ENCODE results near the gene FAM234A.
A peak's percentile ranks its signal among the peaks of the same experiment; 100 is the strongest.
"Not testable (repeated sequence)": the region's sequence is repeated elsewhere in the genome, so short reads cannot be mapped to it uniquely, and the experiment has no call there.

FAM234A gene

DNA sequence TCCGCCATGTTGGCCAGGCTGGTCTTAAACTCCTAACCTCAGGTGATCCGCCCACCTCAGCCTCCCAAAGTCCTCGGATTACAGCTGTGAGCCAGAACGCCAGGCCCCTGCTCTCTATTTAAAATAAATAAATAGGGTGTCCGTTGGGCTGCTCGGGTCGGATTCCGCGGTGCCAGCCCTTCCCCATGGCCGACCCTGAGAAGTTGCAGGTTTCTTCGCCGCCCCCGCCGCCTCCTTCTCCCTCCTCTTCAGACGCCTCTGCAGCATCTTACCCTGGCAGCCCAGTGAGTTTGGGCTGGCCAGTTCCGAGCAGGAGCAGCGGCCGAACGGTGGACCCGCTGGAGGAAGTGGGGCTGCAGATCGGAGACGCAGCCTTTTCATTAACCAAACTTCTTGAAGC is 3.7 kb upstream of the FAM234A start:
- DNase-seq: no peak

DNA sequence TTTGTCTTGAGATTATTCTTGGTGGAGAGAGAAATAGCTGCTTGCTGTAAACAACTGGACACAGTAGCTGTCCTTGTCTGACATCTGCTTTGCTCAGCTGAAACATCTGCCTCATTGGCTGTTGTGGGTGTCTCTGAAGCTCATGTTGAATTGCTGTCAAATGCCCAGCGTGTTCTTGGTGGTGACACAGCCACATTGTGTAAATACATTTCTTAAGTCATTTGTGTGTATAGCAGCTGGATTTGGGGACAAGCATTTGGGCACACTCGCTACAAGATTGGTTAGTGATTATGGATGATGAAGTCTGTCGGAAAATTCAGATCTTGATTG is 5.3 kb downstream of the FAM234A start:
- DNase-seq: no peak

DNA sequence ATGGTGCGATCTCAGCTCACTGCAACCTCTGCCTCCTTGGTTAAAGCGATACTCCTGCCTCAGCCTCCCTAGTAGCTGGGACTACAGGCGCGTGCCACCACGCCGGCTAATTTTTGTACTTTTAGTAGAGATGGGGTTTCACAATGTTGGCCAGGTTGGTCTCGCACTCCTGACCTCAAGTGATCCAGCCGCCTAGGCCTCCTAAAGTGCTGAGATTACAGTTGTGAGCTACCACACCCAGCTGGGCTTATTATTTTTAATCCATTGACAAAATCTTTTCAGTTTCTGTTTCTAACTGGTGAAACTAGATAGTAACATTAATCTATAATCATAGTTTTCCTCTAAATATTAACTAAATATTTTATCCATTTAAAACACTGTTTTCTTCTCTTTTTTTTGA is 5.9 kb downstream of the FAM234A start:
- no peak for DNase-seq

GRCh38 chr16:242281-242680 is 7.7 kb downstream of the FAM234A start:
- DNase-seq: no peak

DNA sequence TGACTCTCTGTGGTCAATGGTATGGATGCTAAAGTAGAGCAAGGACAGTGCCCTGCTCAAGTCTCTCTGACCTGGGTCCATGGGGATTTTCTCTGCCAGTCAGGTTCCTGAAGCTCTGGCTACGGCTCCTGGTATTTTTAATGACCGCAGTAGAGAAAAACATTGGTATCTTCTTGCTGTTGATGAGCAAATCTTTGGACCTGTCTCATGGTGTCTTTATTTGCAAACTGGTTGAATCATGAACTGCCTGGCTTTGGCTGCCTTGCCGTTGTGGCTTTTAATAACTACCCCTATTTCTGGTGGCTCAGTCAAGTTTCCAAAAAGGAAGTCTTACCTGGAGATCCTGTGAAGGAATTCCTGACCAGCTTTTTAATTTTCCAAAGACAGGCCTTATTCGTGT is 8.7 kb downstream of the FAM234A start:
- no peak for DNase-seq

GRCh38 chr16:245105-245504 is 10.5 kb downstream of the FAM234A start:
- DNase-seq: no peak

- no peak for DNase-seq
Observed at GRCh38 chr16:247027-247426, 12.4 kb downstream of the FAM234A start.

GRCh38 chr16:249431-249830 is 14.8 kb downstream of the FAM234A start:
- no peak for DNase-seq

- peak; percentile 14 to 30 for DNase-seq
Observed at GRCh38 chr16:252366-253337, 18.0 kb downstream of the FAM234A start.

DNA sequence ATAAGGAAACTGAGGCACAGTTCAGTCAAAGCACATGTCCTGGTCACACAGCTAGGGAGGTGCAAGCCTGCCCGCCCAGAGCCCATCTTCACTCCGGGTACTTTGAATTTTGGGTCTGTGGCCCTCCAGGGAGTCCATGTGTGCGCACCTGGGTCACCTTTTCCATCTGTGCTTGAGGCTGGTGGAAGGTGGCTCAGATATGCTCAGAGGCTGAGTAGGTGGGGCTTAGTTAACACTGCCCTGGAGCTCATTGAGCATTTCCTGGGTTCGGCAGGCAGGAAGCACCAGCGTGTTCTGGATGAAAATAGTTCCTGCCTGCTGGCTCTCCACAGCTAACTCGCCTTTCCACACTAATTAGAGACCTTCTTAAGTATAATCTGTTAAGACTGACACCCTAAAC is 19.2 kb downstream of the FAM234A start:
- DNase-seq: peak in 1 of 2 donors; percentile 8

DNA sequence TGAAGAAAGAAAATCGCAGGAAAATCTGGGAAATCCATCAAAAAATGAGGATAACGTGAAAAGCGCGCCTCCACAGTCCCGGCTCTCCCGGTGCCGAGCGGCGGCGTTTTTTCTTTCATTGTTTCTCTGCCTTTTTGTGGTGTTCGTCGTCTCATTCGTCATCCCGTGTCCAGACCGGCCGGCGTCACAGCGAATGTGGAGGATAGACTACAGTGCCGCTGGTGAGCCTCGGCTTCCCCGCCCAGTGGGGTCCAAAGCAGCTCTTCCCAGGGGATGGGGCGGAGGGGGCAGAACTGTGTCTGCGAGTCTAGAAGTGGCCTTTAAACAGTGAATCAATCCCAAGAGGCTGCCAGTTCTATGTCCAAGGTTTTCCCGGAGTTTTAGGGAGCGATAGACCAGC is 19.8 kb downstream of the FAM234A start:
- no peak for DNase-seq

DNA sequence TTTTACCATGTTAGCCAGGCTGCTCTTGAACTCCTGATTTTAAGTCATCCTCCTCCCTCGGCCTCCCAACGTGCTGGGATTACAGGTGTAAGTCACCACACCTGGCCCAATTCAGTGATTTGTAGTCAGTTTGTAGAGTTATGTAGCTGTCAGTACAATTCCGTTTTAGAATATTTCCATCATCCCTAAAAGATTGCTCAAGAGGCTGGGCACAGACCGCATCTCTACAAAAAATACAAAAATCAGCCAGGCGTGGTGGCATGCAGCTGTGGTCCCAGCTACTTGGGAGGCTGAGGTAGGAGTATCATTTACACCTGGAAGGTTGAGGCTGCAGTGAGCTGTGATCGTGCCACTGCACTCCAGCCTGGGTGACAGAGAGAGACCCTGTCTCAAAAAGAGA is 20.6 kb downstream of the FAM234A start:
- DNase-seq: no peak

GRCh38 chr16:258091-258490 is 23.5 kb downstream of the FAM234A start:
- not testable (repeated sequence) for DNase-seq

DNA sequence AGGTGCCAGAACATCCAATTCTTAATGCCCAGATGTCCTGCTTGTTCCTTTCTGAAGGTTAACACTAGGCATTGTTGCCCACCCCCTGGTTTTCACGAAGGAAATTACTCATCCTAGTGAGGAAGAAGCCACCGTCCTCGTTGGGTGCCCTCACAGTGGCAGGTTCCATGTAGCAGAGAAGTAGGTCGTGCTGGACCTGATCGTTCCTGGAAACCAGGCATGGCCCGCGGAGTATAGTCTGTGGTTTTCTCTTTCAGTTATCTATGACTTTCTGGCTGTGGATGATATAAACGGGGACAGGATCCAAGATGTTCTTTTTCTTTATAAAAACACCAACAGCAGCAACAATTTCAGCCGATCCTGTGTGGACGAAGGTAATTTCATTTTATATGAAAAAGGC is 24.6 kb downstream of the FAM234A start:
- no peak for DNase-seq

- no peak for DNase-seq
Observed at GRCh38 chr16:259814-260253, 25.2 kb downstream of the FAM234A start.

GRCh38 chr16:260326-260725 is 25.7 kb downstream of the FAM234A start:
- DNase-seq: no peak

GRCh38 chr16:261031-261691 is 26.5 kb downstream of the FAM234A start:
- no peak for DNase-seq

GRCh38 chr16:262121-262745 is 27.6 kb downstream of the FAM234A start:
- DNase-seq: no peak

DNA sequence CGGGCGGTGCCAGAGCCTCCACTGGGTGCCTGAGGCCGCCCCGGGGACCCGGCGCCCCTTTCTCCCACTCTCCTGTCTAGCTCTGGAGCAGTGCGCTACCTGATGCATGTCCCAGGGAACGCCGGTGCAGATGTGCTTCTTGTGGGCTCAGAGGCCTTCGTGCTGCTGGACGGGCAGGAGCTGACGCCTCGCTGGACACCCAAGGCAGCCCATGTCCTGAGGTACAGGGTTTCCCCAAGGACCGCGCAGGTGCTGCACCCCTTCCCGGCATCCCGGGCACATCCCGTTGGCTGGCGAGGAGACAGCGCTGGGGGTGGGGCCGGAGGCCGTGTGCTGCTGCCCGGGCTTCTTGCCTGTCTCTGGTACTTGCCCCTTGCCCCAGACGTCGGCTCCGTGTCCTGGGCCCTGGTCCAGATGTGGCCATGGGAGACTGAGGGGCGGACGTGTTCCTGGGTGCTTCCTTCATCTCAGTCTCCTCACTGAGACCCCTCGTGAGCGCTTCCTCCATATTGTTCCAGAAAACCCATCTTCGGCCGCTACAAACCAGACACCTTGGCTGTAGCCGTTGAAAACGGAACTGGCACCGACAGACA is 28.7 kb downstream of the FAM234A start:
- DNase-seq: no peak

DNA sequence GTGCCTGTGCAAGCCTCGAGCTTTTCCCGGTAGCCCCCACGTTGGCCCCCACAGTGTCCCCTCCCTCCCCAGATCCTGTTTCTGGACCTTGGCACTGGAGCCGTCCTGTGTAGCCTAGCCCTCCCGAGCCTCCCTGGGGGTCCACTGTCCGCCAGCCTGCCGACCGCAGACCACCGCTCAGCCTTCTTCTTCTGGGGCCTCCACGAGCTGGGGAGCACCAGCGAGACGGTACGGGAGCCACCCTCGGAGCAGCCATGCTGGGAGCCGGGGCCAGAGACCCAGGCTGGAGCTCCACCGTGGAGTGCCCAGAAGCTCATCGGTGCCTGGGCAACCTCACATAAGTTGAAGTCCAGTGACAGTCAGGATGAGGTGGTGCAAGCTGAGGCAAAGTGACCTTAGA is 29.3 kb downstream of the FAM234A start:
- DNase-seq: no peak

GRCh38 chr16:264440-264951 is 29.9 kb downstream of the FAM234A start:
- DNase-seq: no peak

GRCh38 chr16:265002-265529 is 30.4 kb downstream of the FAM234A start:
- no peak for DNase-seq

DNA sequence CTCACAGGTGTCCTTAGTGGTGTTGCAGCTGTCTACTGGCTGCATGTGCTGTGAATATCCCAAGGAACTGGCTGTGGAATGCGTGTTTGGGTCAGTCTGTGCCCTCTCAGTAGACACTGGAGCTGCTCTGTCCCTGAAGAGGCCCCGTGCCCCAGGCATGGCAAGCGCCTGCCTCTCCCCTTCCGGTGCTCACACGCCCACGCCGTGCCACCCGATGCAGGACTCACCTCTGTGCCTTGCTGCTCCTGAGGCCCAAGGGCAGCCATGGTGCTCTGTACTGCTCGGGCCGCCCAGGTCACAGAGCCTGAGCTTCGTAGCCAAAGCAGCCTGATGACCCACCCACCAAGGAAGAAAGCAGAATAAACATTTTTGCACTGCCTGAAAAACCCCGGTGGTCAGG is 31.1 kb downstream of the FAM234A start:
- DNase-seq: no peak

All from CD4-positive, alpha-beta T cell treated with Interleukin-1 beta for 1 hour (primary cell).